Pulmonary artery endothelial cell (primary cell): ENCODE results near the gene TNRC6A. TPM values are rescaled to one million over a fixed set of nuclear protein-coding genes. Genes with fewer than 3 reads are reported as not detected.
"Not testable (repeated sequence)": the region's sequence is repeated elsewhere in the genome, so short reads cannot be mapped to it uniquely, and the experiment has no call there.

Source experiments
- DNase-seq: peaks from one replicate; pipeline ENCODE4 v3.0.0-alpha.2; 2011; ENCODE audit warnings: low read depth, low spot score
- total RNA-seq: library from RNA; depleted of rRNA; stranded (reverse); fragments of >200 nt; gene quantifications from 2 replicates; pipeline ENCODE4 v1.2.3, GENCODE V29; 2014

Gene TNRC6A
- total RNA-seq, 1 donor from 2014 or later = 24.3 TPM

- no peak for DNase-seq
Measured at GRCh38 chr16:24723663-24724062, 5.8 kb upstream of the TNRC6A start.

- DNase-seq = no peak
Measured at GRCh38 chr16:24728011-24728410, 1.4 kb upstream of the TNRC6A start.

GRCh38 chr16:24728891-24729242 lies 584 bp upstream of the TNRC6A start:
- DNase-seq = no peak

- no peak for DNase-seq
Measured at GRCh38 chr16:24729951-24730815, 732 bp downstream of the TNRC6A start.

GRCh38 chr16:24730914-24731313 lies 1.5 kb downstream of the TNRC6A start:
- no peak for DNase-seq

- no peak for DNase-seq
Measured at GRCh38 chr16:24731722-24732419, 2.4 kb downstream of the TNRC6A start.

- no peak for DNase-seq
Measured at GRCh38 chr16:24734382-24734781, 4.9 kb downstream of the TNRC6A start.

- DNase-seq = no peak
Measured at GRCh38 chr16:24736758-24737157, 7.3 kb downstream of the TNRC6A start.

GRCh38 chr16:24737391-24737871 lies 8.0 kb downstream of the TNRC6A start:
- peak; percentile 33 for DNase-seq

- DNase-seq = no peak
Measured at GRCh38 chr16:24737916-24738594, 8.6 kb downstream of the TNRC6A start.

GRCh38 chr16:24738895-24739294 lies 9.4 kb downstream of the TNRC6A start:
- DNase-seq = no peak

GRCh38 chr16:24741862-24742261 lies 12.4 kb downstream of the TNRC6A start:
- DNase-seq = no peak

- not testable (repeated sequence) for DNase-seq
Measured at GRCh38 chr16:24742610-24743009, 13.2 kb downstream of the TNRC6A start.

GRCh38 chr16:24745391-24745790 lies 15.9 kb downstream of the TNRC6A start:
- DNase-seq = no peak

- DNase-seq = no peak
Measured at GRCh38 chr16:24745791-24746190, 16.3 kb downstream of the TNRC6A start.

- DNase-seq = no peak
Measured at GRCh38 chr16:24747441-24747840, 18.0 kb downstream of the TNRC6A start.

- peak; percentile 77 for DNase-seq
Measured at GRCh38 chr16:24748242-24748641, 18.8 kb downstream of the TNRC6A start.

GRCh38 chr16:24749310-24749709 lies 19.9 kb downstream of the TNRC6A start:
- no peak for DNase-seq

GRCh38 chr16:24749872-24750271 lies 20.4 kb downstream of the TNRC6A start:
- not testable (repeated sequence) for DNase-seq

- DNase-seq = no peak
Measured at GRCh38 chr16:24753000-24753399, 23.5 kb downstream of the TNRC6A start.

- no peak for DNase-seq
Measured at GRCh38 chr16:24753437-24753836, 24.0 kb downstream of the TNRC6A start.

- no peak for DNase-seq
Measured at GRCh38 chr16:24754543-24754942, 25.1 kb downstream of the TNRC6A start.
